Osteocyte (in vitro differentiated cells): ENCODE measurements around the gene CPSF4L. TPM values are rescaled to one million over a fixed set of nuclear protein-coding genes. Genes with fewer than 3 reads are reported as not detected.

ENCODE experiments used
- DNase-seq: peaks from one replicate; pipeline ENCODE4 v3.0.0; 2021; ENCODE audit warnings: mixed read lengths; ENCODE audit not compliant: unreplicated experiment; ENCODE audit errors: extremely low spot score
- H3K27ac Mint-ChIP-seq: one replicate; pipeline ENCODE4 v1.8.0; 2021; ENCODE audit warnings: mild to moderate bottlenecking, mixed read lengths; ENCODE audit not compliant: unreplicated experiment
- H3K27me3 Mint-ChIP-seq: one replicate; pipeline ENCODE4 v1.8.0; 2021; ENCODE audit warnings: mixed read lengths; ENCODE audit not compliant: unreplicated experiment
- H3K36me3 Mint-ChIP-seq: one replicate; pipeline ENCODE4 v1.8.0; 2021; ENCODE audit warnings: mixed read lengths; ENCODE audit not compliant: unreplicated experiment
- H3K4me1 Mint-ChIP-seq: one replicate; pipeline ENCODE4 v1.8.0; 2021; ENCODE audit warnings: mixed read lengths; ENCODE audit not compliant: unreplicated experiment
- H3K4me3 Mint-ChIP-seq: one replicate; pipeline ENCODE4 v1.8.0; 2021; ENCODE audit warnings: mild to moderate bottlenecking, moderate library complexity, mixed read lengths; ENCODE audit not compliant: unreplicated experiment
- H3K9me3 Mint-ChIP-seq: one replicate; pipeline ENCODE4 v1.8.0; 2021; ENCODE audit warnings: mixed read lengths; ENCODE audit not compliant: unreplicated experiment
- total RNA-seq: library from RNA; stranded (reverse); gene quantifications from 2 replicates; pipeline ENCODE4 v1.2.1, GENCODE V29; 2021
- TF ChIP-seq, protein P1 (sequence below): fragments of 200-600 bp; sonication (generic); IDR thresholded peaks from 2 replicates; pipeline ENCODE4 v1.5.0; 2021; ENCODE audit warnings: antibody characterized with exemption, mild to moderate bottlenecking, moderate library complexity

The CPSF4L gene
- total RNA-seq, 1 donor from 2014 or later: not detected

DNA sequence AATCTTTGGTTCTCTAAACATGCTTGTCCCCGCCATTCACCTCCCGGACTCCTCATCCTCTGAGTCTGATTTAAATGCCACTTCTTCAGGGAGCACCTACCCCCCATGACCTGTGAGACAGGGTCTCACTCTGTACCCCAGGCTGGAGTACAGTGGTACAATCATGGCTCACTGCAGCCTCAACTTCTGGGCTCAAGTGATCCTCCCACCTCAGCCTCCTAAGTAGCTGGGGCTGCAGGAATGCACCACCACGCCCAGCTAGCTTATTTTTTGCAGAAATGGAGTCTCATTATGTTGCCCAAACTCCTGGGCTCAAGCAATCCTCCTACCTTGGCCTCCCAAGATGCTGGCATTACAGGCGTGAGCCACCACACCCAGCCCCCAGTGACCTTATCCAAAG, 12.8 kb upstream of the CPSF4L start:
- DNase-seq: no peak
- Mint-ChIP-seq H3K4me3 (no peak overlapping the region), H3K27me3 (no peaks in the 10 kb centered on the region), H3K9me3 (no peaks in the 10 kb centered on the region), H3K27ac (no peak overlapping the region), H3K4me1 (peaks cover 15% of the 10 kb centered on the region), H3K36me3 (no peaks in the 10 kb centered on the region)
- TF ChIP-seq, protein P1, sequence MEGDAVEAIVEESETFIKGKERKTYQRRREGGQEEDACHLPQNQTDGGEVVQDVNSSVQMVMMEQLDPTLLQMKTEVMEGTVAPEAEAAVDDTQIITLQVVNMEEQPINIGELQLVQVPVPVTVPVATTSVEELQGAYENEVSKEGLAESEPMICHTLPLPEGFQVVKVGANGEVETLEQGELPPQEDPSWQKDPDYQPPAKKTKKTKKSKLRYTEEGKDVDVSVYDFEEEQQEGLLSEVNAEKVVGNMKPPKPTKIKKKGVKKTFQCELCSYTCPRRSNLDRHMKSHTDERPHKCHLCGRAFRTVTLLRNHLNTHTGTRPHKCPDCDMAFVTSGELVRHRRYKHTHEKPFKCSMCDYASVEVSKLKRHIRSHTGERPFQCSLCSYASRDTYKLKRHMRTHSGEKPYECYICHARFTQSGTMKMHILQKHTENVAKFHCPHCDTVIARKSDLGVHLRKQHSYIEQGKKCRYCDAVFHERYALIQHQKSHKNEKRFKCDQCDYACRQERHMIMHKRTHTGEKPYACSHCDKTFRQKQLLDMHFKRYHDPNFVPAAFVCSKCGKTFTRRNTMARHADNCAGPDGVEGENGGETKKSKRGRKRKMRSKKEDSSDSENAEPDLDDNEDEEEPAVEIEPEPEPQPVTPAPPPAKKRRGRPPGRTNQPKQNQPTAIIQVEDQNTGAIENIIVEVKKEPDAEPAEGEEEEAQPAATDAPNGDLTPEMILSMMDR: no peak

DNA sequence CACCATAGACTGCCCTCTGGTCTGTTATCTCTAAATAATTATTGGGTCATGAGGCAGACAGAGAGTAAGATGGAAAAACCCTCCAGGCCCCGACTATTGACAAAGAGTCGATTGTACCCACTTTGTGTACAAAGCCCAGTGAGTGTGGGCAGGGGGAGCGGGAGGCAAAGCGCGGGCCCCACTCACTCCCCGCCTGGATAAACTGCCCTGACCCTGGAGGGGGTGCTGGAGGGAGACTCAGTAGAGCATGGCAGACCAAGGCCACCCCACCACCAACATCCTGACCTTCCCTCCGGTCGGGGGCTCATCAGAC, 11.2 kb upstream of the CPSF4L start:
- TF ChIP-seq, protein P1: no peak
- Mint-ChIP-seq H3K4me3 (no peak overlapping the region), H3K27ac (no peak overlapping the region), H3K36me3 (no peaks in the 10 kb centered on the region), H3K9me3 (no peaks in the 10 kb centered on the region), H3K27me3 (no peaks in the 10 kb centered on the region), H3K4me1 (peaks cover 1% of the 10 kb centered on the region)
- DNase-seq: no peak

DNA sequence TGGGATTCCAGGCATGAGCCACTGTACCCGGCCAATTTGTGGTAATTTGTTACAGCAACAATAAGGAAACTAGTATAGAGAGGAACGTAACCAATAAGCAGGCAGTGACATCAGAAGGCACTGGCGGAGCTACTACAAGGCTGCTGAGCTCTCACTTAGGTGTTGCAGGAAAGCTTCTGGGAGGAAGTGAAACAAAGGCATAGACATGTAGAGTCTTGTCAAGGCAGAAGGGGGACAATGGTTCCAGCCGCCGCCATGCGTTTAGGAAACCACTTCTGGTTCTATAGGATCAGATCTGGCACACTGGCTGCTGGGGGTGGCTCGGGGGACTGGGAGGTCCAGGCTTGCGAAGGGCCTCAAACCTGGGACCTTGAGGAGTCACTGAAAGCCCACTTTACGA, 9.4 kb upstream of the CPSF4L start:
- Mint-ChIP-seq H3K9me3 (no peaks in the 10 kb centered on the region), H3K27ac (no peak overlapping the region), H3K4me1 (peaks cover 1% of the 10 kb centered on the region), H3K27me3 (no peaks in the 10 kb centered on the region), H3K36me3 (no peaks in the 10 kb centered on the region), H3K4me3 (no peak overlapping the region)
- TF ChIP-seq, protein P1: no peak
- DNase-seq: no peak

DNA sequence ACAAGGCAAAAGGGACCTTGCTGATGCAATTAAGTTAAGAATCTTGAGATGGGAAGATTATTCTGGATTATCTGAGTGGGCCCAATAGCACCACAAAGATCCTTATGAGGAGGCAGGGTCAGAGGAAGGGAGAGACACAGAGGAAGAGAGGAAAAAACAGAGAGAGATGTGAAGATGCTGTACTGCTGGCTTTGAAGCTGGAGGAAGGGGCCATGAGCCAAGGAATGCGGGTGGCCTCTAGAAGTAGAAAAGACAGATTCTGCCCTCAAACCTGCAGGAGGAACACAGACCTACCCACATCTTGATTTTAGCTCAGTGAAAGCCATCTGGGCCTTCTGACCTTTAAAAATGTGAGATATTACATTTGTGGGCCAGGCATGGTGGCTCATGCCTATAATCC, 8.1 kb upstream of the CPSF4L start:
- Mint-ChIP-seq H3K27me3 (no peaks in the 10 kb centered on the region), H3K36me3 (no peaks in the 10 kb centered on the region), H3K4me3 (no peak overlapping the region), H3K4me1 (peaks cover 1% of the 10 kb centered on the region), H3K27ac (no peak overlapping the region), H3K9me3 (no peaks in the 10 kb centered on the region)
- no peak for DNase-seq
- TF ChIP-seq, protein P1: no peak

DNA sequence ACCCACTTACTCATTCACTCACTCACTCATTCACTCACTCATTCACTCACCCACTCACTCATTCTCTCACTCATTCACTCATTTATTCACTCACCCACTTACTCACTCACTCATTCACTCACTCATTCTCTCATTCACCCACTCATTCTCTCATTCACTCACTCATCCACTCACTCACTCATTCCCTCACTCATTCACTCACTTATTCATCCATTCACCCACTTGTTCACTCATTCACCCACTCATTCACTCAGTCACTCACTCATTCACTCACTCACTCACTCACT, 7.6 kb upstream of the CPSF4L start:
- no peak overlapping the region for H3K4me3 Mint-ChIP-seq
- H3K4me1 Mint-ChIP-seq: peaks cover 1% of the 10 kb centered on the region
- H3K27me3 Mint-ChIP-seq: no peaks in the 10 kb centered on the region
- DNase-seq: no peak
- TF ChIP-seq, protein P1: no peak
- no peaks in the 10 kb centered on the region for H3K36me3 Mint-ChIP-seq
- no peak overlapping the region for H3K27ac Mint-ChIP-seq
- H3K9me3 Mint-ChIP-seq: no peaks in the 10 kb centered on the region
